Kidney (tissue), 14 donors: ENCODE results near the gene NTRK2. TPM values are rescaled to one million over a fixed set of nuclear protein-coding genes. Genes with fewer than 3 reads are reported as not detected.

Experiments
- DNase-seq, 5 donors: peaks; one replicate each; pipeline ENCODE4 v3.0.0-alpha.2; 2013 to 2020
- FAIRE-seq: peaks from 2 replicates; lab custom pipeline; 2012; peaks lifted over from hg19 to GRCh38; lab: Jason Lieb, UNC
- H3K27ac ChIP-seq, 2 donors: one replicate each; pipeline ENCODE4 v1.7.0; 2013; ENCODE audit warnings: low read depth in 2 of 2, low read length in 2 of 2, inconsistent platforms in 1 of 2
- H3K27me3 ChIP-seq: one replicate; pipeline ENCODE4 v1.7.1; 2013; ENCODE audit warnings: low read length, inconsistent platforms; ENCODE audit not compliant: control insufficient read depth, insufficient read depth
- H3K36me3 ChIP-seq, 3 donors: one replicate each; pipeline versions ENCODE4 v1.7.0 to v1.7.1; 2013; ENCODE audit warnings: low read length in 3 of 3, control low read depth in 1 of 3, inconsistent platforms in 1 of 3; ENCODE audit not compliant: insufficient read depth in 3 of 3, control insufficient read depth in 2 of 3
- H3K4me1 ChIP-seq, 3 donors: one replicate each; pipeline versions ENCODE4 v1.7.0 to v1.7.1; 2013; ENCODE audit warnings: low read length in 3 of 3, inconsistent platforms in 1 of 3, low read depth in 1 of 3; ENCODE audit not compliant: control insufficient read depth in 2 of 3, insufficient read depth in 2 of 3
- H3K4me3 ChIP-seq, 3 donors: one replicate each; pipeline versions ENCODE4 v1.7.0 to v1.8.1; 2013; ENCODE audit warnings: low read length in 3 of 3, control low read depth in 1 of 3, inconsistent platforms in 1 of 3
- H3K9ac ChIP-seq, 3 donors: one replicate each; pipeline versions ENCODE4 v1.7.0 to v1.7.1; 2013; ENCODE audit warnings: low read length in 3 of 3, control low read depth in 1 of 3, inconsistent platforms in 1 of 3
- H3K9me3 ChIP-seq, 3 donors: one replicate each; pipeline versions ENCODE4 v1.7.0 to v1.7.1; 2013; ENCODE audit warnings: low read length in 3 of 3, control low read depth in 1 of 3, inconsistent platforms in 1 of 3; ENCODE audit not compliant: control insufficient read depth in 2 of 3, insufficient read depth in 1 of 3
- CTCF ChIP-seq: IDR thresholded peaks from 3 replicates; pipeline ENCODE4 v1.5.1; 2012; ENCODE audit warnings: mild to moderate bottlenecking, moderate library complexity, borderline replicate concordance; ENCODE audit not compliant: insufficient read depth; ENCODE audit errors: extremely low read depth
- intact Hi-C: fragments of 100-400 bp; cut with DNase I; formaldehyde crosslinking; loops from one replicate; pipeline ENCODE4 v1.11.1; 2022
- polyA plus RNA-seq: library from polyadenylated mRNA; stranded (reverse); fragments of 350-450 nt; fragmentation: Illumina TruSeq; extraction: RNeasy Lipid Tissue Mini Kit (QIAGEN cat#74804); gene quantifications from one replicate; pipeline ENCODE4 v1.2.3, GENCODE V29; 2014; ENCODE audit warnings: low read depth, low replicate concordance; ENCODE audit not compliant: insufficient read depth
- total RNA-seq: library from RNA; stranded (reverse); fragmentation: NEBNext Ultra II Directional; extraction: Animal tissue kit (Norgen Biotek cat#: 25700); gene quantifications from one replicate; pipeline ENCODE4 v1.2.1, GENCODE V29; 2021
- donor health status: control.
- donor health status: control.
- donor health status: control.
- donor health status: control.
- donor health status: control.
- donor health status: DM: yes; HTN: yes; CAD: no.
- donor health status: Normal renal cell carcinoma (clear cell type).

Gene NTRK2
- total and polyA plus RNA-seq, 2 donors from 2014 or later: 20.0 to 41.2 TPM

GRCh38 chr9:84919440-84919839, 249.9 kb downstream of the NTRK2 start:
- TF ChIP-seq CTCF: no peak
- peaks cover 0 to 5% (median 3%) of the 10 kb centered on the region in 3 donors for H3K4me1 ChIP-seq
- H3K9me3 ChIP-seq: no peaks in the 10 kb centered on the region
- no peaks in the 10 kb centered on the region for H3K27me3 ChIP-seq
- no peak overlapping the region for H3K27ac ChIP-seq
- intact Hi-C loops: no loop called here
- H3K9ac ChIP-seq: no peak overlapping the region
- FAIRE-seq (no peak), DNase-seq (no peak)
- no peak overlapping the region for H3K4me3 ChIP-seq
- no peaks in the 10 kb centered on the region for H3K36me3 ChIP-seq

GRCh38 chr9:84921175-84921574, 251.6 kb downstream of the NTRK2 start:
- no peak for TF ChIP-seq CTCF
- FAIRE-seq (no peak), DNase-seq (peak in 1 of 5 donors; percentile 52)
- Histone ChIP-seq H3K36me3 (no peaks in the 10 kb centered on the region), H3K9ac (no peak overlapping the region), H3K27ac (no peak overlapping the region), H3K27me3 (no peaks in the 10 kb centered on the region), H3K9me3 (no peaks in the 10 kb centered on the region), H3K4me3 (no peak overlapping the region), H3K4me1 (peaks cover 0 to 5% (median 3%) of the 10 kb centered on the region in 3 donors)
- intact Hi-C loops: no loop called here

DNA sequence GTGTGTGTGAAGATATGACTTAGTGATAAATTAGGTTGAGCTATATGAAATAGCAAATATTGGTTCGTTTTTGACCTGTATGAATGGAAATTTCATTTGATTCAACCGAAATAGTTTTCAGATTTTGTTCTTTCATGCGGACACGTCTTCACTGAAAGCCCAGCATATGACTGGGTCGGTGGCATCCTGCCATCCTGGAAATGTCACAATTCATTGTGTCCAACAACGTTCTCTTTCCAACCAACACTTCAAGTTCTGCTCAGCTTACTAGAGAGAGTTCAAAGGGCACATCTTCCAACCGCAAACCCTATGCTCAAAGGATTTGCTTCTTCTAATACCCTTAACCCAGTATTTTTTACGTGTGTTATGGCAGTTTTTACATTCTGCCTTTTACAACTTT, 252.5 kb downstream of the NTRK2 start:
- TF ChIP-seq CTCF: no peak
- H3K9ac ChIP-seq: no peak overlapping the region
- H3K27me3 ChIP-seq: no peaks in the 10 kb centered on the region
- no peak overlapping the region for H3K4me3 ChIP-seq
- H3K9me3 ChIP-seq: no peaks in the 10 kb centered on the region
- H3K36me3 ChIP-seq: no peaks in the 10 kb centered on the region
- peaks cover 0 to 5% (median 3%) of the 10 kb centered on the region in 3 donors for H3K4me1 ChIP-seq
- DNase-seq (no peak), FAIRE-seq (no peak)
- intact Hi-C loops: no loop called here
- H3K27ac ChIP-seq: no peak overlapping the region

DNA sequence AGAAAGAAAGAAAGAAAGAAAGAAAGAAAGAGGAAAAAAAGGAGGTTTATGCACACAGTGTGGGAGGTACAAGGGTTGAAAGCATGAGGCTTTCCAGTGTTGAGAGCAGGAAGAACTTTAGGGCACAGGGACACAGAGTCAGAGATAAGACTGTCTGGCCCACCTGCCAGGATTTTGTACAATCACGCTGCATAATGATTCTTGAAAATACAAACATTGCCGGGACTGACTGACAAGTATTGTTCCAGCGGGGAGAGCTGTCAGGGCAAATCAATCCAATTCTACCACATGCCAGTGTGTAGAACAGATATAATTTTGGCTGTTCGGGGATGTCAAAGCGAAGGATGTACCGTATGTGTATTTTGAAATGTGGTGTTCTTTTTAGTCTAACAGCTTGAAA, 254.7 kb downstream of the NTRK2 start:
- H3K36me3 ChIP-seq: no peaks in the 10 kb centered on the region
- intact Hi-C loops: no loop called here
- H3K4me1 ChIP-seq: no peaks in the 10 kb centered on the region
- no peaks in the 10 kb centered on the region for H3K9me3 ChIP-seq
- no peak for TF ChIP-seq CTCF
- no peak for DNase-seq
- H3K4me3 ChIP-seq: no peak overlapping the region
- no peak for FAIRE-seq
- no peaks in the 10 kb centered on the region for H3K27me3 ChIP-seq
- no peak overlapping the region for H3K9ac ChIP-seq
- no peak overlapping the region for H3K27ac ChIP-seq
